Forelimb muscle (tissue), 1 donor: ENCODE results near the gene CHST6. TPM values are rescaled to one million over a fixed set of nuclear protein-coding genes. Genes with fewer than 3 reads are reported as not detected.
"Not testable (repeated sequence)": the region's sequence is repeated elsewhere in the genome, so short reads cannot be mapped to it uniquely, and the experiment has no call there.

Source experiments
- DNase-seq: peaks from one replicate; pipeline ENCODE4 v3.0.0-alpha.2; 2013; ENCODE audit warnings: low read depth
- polyA plus RNA-seq: library from polyadenylated mRNA; unstranded; fragments of 120-200 nt; gene quantifications from one replicate; pipeline ENCODE4 v1.2.1, GENCODE V29; 2013; ENCODE audit not compliant: insufficient read length

CHST6 gene
- polyA plus RNA-seq, 1 donor = 2.1 TPM

- DNase-seq = no peak
Measured at GRCh38 chr16:75443298-75443697, 51.9 kb downstream of the CHST6 start.

GRCh38 chr16:75433732-75434413 lies 61.4 kb downstream of the CHST6 start:
- DNase-seq = peak; percentile 76

- peak; percentile 87 for DNase-seq
Measured at GRCh38 chr16:75432828-75433731, 62.2 kb downstream of the CHST6 start, which contains the start of gene CFDP1. Gene CFDP1 (minus strand): TSS chr16:75433503. CDS start chr16:75433352, 151 bp downstream.

GRCh38 chr16:75429621-75430403 lies 65.4 kb downstream of the CHST6 start:
- no peak for DNase-seq

- DNase-seq = not testable (repeated sequence)
Measured at GRCh38 chr16:75426524-75426923, 68.7 kb downstream of the CHST6 start.

- not testable (repeated sequence) for DNase-seq
Measured at GRCh38 chr16:75424105-75424762, 71.0 kb downstream of the CHST6 start.

GRCh38 chr16:75423723-75424104 lies 71.5 kb downstream of the CHST6 start:
- DNase-seq = no peak

Other genes starting within 250 kb of the CHST6 start
- 58.6 TPM for gene BCAR1, start 243.8 kb downstream of the CHST6 start, polyA plus RNA-seq
- gene CFDP1, start 61.9 kb downstream of the CHST6 start, polyA plus RNA-seq = 72.9 TPM
- 18.6 TPM for gene TMEM170A, start 30.8 kb downstream of the CHST6 start, polyA plus RNA-seq
- gene CHST5, start 40.7 kb upstream of the CHST6 start, polyA plus RNA-seq = 0.27 TPM
- 6.1 TPM for gene TMEM231, start 60.8 kb upstream of the CHST6 start, polyA plus RNA-seq
- 118 TPM for gene GABARAPL2, start 70.9 kb upstream of the CHST6 start, polyA plus RNA-seq
- 31.7 TPM for gene ADAT1, start 127.8 kb upstream of the CHST6 start, polyA plus RNA-seq
- gene KARS1, start 152.2 kb upstream of the CHST6 start, polyA plus RNA-seq = 127 TPM
- 59.1 TPM for gene TERF2IP, start 152.3 kb upstream of the CHST6 start, polyA plus RNA-seq
- not detected for gene CPHXL2, start 181.6 kb upstream of the CHST6 start, polyA plus RNA-seq
- not detected for gene DUXB, start 206.0 kb upstream of the CHST6 start, polyA plus RNA-seq
- gene CPHXL, start 231.0 kb upstream of the CHST6 start, polyA plus RNA-seq = not detected